Measurements from ENCODE around the gene DAB1. TPM values are rescaled to one million over a fixed set of nuclear protein-coding genes. Genes with fewer than 3 reads are reported as not detected.

DAB1 gene
- total and polyA plus RNA-seq, 10 of the 15 experiments (the other 5 are each of a cell fraction or from before 2014, with no cell fraction given) = 0.02 to 0.10 (median 0.03) TPM; not detected in 5

- no peak for TF ChIP-seq ZBTB40 (IDR thresholded peaks at IDR 0.05; ENCODE audit: borderline replicate concordance)
- no peak for TF ChIP-seq SPI1 (IDR thresholded peaks at IDR 0.05; ENCODE audit: borderline replicate concordance, insufficient read depth, low read depth, low read length)
- TF ChIP-seq PAX5 (IDR thresholded peaks at IDR 0.05; ENCODE audit: borderline replicate concordance, low read depth, low read length) = no peak
- TF ChIP-seq ATF3 (IDR thresholded peaks at IDR 0.05; ENCODE audit: borderline replicate concordance, extremely low read depth, low read depth, low read length) = no peak
- TF ChIP-seq ZZZ3 (IDR thresholded peaks at IDR 0.05; ENCODE audit: control insufficient read depth, insufficient read length, low read depth) = no peak
- no peak for TF ChIP-seq IRF3 (IDR thresholded peaks at IDR 0.05)
- no peak for TF ChIP-seq SMAD5 (IDR thresholded peaks at IDR 0.05; ENCODE audit: low read depth)
- TF ChIP-seq REST (IDR thresholded peaks at IDR 0.05; ENCODE audit: low read depth, low read length) = no peak
- TF ChIP-seq ZNF384 (IDR thresholded peaks at IDR 0.05; ENCODE audit: borderline replicate concordance, low read depth, low read length) = no peak
- no peak for TF ChIP-seq SKIL (IDR thresholded peaks at IDR 0.05; ENCODE audit: low read depth, poor library complexity, severe bottlenecking)
- TF ChIP-seq ELK1 (IDR thresholded peaks at IDR 0.05; ENCODE audit: low read depth, low read length) = no peak
- TF ChIP-seq NFIC (IDR thresholded peaks at IDR 0.05; ENCODE audit: low read depth, low read length) = no peak
- no peak for TF ChIP-seq SRF (IDR thresholded peaks at IDR 0.05; ENCODE audit: low read depth in 2 of 2, low read length in 2 of 2)
These were observed 114.2 kb downstream of the DAB1 start (continued) for GRCh38 chr1:57309630-57310029.
